ENCODE results near the gene HSD11B1L. TPM values are rescaled to one million over a fixed set of nuclear protein-coding genes. Genes with fewer than 3 reads are reported as not detected.

Gene HSD11B1L
- total RNA-seq, 1 donor from 2014 or later = 3.5 TPM

- no peak for ATAC-seq (ENCODE audit: poor library complexity)
- no peak for DNase-seq
- intact Hi-C loops (cut with DNase I) = no loop called here
Observed at GRCh38 chr19:5665781-5666513, 14.9 kb upstream of the HSD11B1L start.

GRCh38 chr19:5666921-5667610, 13.8 kb upstream of the HSD11B1L start:
- ATAC-seq (ENCODE audit: poor library complexity) (no peak), DNase-seq (peak; percentile 33)
- intact Hi-C loops (cut with DNase I) = no loop called here

- ATAC-seq (ENCODE audit: poor library complexity) (no peak), DNase-seq (peak; percentile 45)
- intact Hi-C loops (cut with DNase I) = no loop called here
Observed at GRCh38 chr19:5667751-5668271, 13.0 kb upstream of the HSD11B1L start.

- no peak for DNase-seq
- ATAC-seq (ENCODE audit: poor library complexity) = no peak
- intact Hi-C loops (cut with DNase I) = no loop called here
Observed at GRCh38 chr19:5669212-5669611, 11.6 kb upstream of the HSD11B1L start.

GRCh38 chr19:5671600-5671999, 9.2 kb upstream of the HSD11B1L start:
- DNase-seq (no peak), ATAC-seq (ENCODE audit: poor library complexity) (no peak)
- intact Hi-C loops (cut with DNase I) = no loop called here

GRCh38 chr19:5672708-5673459, 7.9 kb upstream of the HSD11B1L start:
- DNase-seq (no peak), ATAC-seq (ENCODE audit: poor library complexity) (no peak)
- intact Hi-C loops (cut with DNase I) = no loop called here

- ATAC-seq (ENCODE audit: poor library complexity) (no peak), DNase-seq (no peak)
- intact Hi-C loops (cut with DNase I) = no loop called here
Observed at GRCh38 chr19:5673752-5674151, 7.1 kb upstream of the HSD11B1L start.

GRCh38 chr19:5674714-5675113, 6.1 kb upstream of the HSD11B1L start:
- intact Hi-C loops (cut with DNase I) = no loop called here
- ATAC-seq (ENCODE audit: poor library complexity) (no peak), DNase-seq (no peak)

- ATAC-seq (ENCODE audit: poor library complexity) (no peak), DNase-seq (no peak)
- intact Hi-C loops (cut with DNase I) = no loop called here
Observed at GRCh38 chr19:5676105-5676771, 4.6 kb upstream of the HSD11B1L start.

- ATAC-seq (ENCODE audit: poor library complexity) (no peak), DNase-seq (no peak)
- intact Hi-C loops (cut with DNase I) = no loop called here
Observed at GRCh38 chr19:5676772-5677105, 4.1 kb upstream of the HSD11B1L start.

- ATAC-seq (ENCODE audit: poor library complexity) (no peak), DNase-seq (no peak)
- intact Hi-C loops (cut with DNase I) = no loop called here
Observed at GRCh38 chr19:5677136-5677535, 3.7 kb upstream of the HSD11B1L start.

- intact Hi-C loops (cut with DNase I) = no loop called here
- ATAC-seq (ENCODE audit: poor library complexity) (no peak), DNase-seq (no peak)
Observed at GRCh38 chr19:5677580-5677979, 3.2 kb upstream of the HSD11B1L start.

GRCh38 chr19:5678071-5678718, 2.6 kb upstream of the HSD11B1L start:
- ATAC-seq (ENCODE audit: poor library complexity) (no peak), DNase-seq (no peak)
- intact Hi-C loops (cut with DNase I) = no loop called here

GRCh38 chr19:5679289-5680083, 1.3 kb upstream of the HSD11B1L start:
- no peak for ATAC-seq (ENCODE audit: poor library complexity)
- intact Hi-C loops (cut with DNase I) = no loop called here

GRCh38 chr19:5680084-5680436, 767 bp upstream of the HSD11B1L start:
- ATAC-seq (ENCODE audit: poor library complexity) (peak; percentile 4), DNase-seq (peak; percentile 74)
- intact Hi-C loops (cut with DNase I) = no loop called here

More at GRCh38 chr19:5679289-5680083, 1.3 kb upstream of the HSD11B1L start:
- no peak for DNase-seq

GRCh38 chr19:5681391-5682106, 722 bp downstream of the HSD11B1L start:
- intact Hi-C loops (cut with DNase I) = no loop called here

GRCh38 chr19:5682107-5682482, 1.3 kb downstream of the HSD11B1L start:
- ATAC-seq (ENCODE audit: poor library complexity) (no peak), DNase-seq (no peak)
- intact Hi-C loops (cut with DNase I) = no loop called here

More at GRCh38 chr19:5681391-5682106, 722 bp downstream of the HSD11B1L start:
- ATAC-seq (ENCODE audit: poor library complexity) = no peak
- no peak for DNase-seq
